T-cell (primary cell): ENCODE results near the gene S1PR5. TPM values are rescaled to one million over a fixed set of nuclear protein-coding genes. Genes with fewer than 3 reads are reported as not detected.
A peak's percentile ranks its signal among the peaks of the same experiment; 100 is the strongest.
"Not testable (repeated sequence)": the region's sequence is repeated elsewhere in the genome, so short reads cannot be mapped to it uniquely, and the experiment has no call there.

ENCODE experiments used
- ATAC-seq, 4 experiments: fragments of 200-7000 bp in 3 of 4; fragments of 150-1000 bp in 1 of 4; cut with Tn5 transposase; replicated peaks in 1 of 4; 1 replicate in 3 of 4; 2 replicates in 1 of 4; pipeline ENCODE4 v1.10.0; 2021; ENCODE audit warnings: moderate library complexity in 3 of 4, mild to moderate bottlenecking in 2 of 4, moderate number of reproducible peaks in 1 of 4
- CTCF ChIA-PET, 2 donors: fragments of 300-600 bp; sonication (Branson Sonifier 250); formaldehyde crosslinking; loops; one replicate each; lab custom pipeline; 2022; ENCODE audit warnings: antibody characterized with exemption in 2 of 2; lab: Charles Lee
- POLR2A ChIA-PET, 2 donors: fragments of 300-600 bp; sonication (Branson Sonifier 250); formaldehyde crosslinking; loops; one replicate each; lab custom pipeline; 2022; ENCODE audit warnings: antibody characterized with exemption in 2 of 2; lab: Charles Lee
- DNase-seq, 35 experiments: peaks; one replicate each; pipeline versions ENCODE4 v3.0.0 to v3.0.0-alpha.2; 2013 to 2023
- H3K27ac ChIP-seq: one replicate; pipeline ENCODE4 v1.5.1; 2013; ENCODE audit warnings: low read length
- H3K27me3 ChIP-seq, 2 experiments: replicated peaks in 1 of 2; 1 replicate in 1 of 2; 2 replicates in 1 of 2; pipeline versions ENCODE4 v1.6.1 to v1.7.0; 2013; ENCODE audit warnings: low read length in 1 of 2, mixed read lengths in 1 of 2; ENCODE audit not compliant: control insufficient read depth in 2 of 2, insufficient read depth in 2 of 2; ENCODE audit errors: extremely low read depth in 1 of 2
- H3K36me3 ChIP-seq, 2 donors: 1 replicate in 1 of 2; 2 replicates in 1 of 2; pipeline versions ENCODE4 v1.6.1 to v1.7.0; 2013; ENCODE audit warnings: low read length in 1 of 2; ENCODE audit not compliant: control insufficient read depth in 2 of 2, insufficient read depth in 1 of 2; ENCODE audit errors: extremely low read depth in 1 of 2
- H3K4me1 ChIP-seq, 2 experiments: 1 replicate in 1 of 2; 2 replicates in 1 of 2; pipeline versions ENCODE4 v1.6.1 to v1.7.0; 2013; ENCODE audit warnings: low read length in 2 of 2, mixed read lengths in 1 of 2; ENCODE audit not compliant: insufficient read depth in 2 of 2, control insufficient read depth in 1 of 2; ENCODE audit errors: extremely low read depth in 1 of 2
- H3K4me3 ChIP-seq, 2 donors: 1 replicate in 1 of 2; 2 replicates in 1 of 2; pipeline versions ENCODE4 v1.5.1 to v1.7.0; 2013; ENCODE audit warnings: mild to moderate bottlenecking in 2 of 2, low read length in 1 of 2, moderate library complexity in 1 of 2; ENCODE audit not compliant: control insufficient read depth in 1 of 2; ENCODE audit errors: extremely low read depth in 1 of 2
- H3K9me3 ChIP-seq: 2 replicates; pipeline ENCODE4 v1.7.0; 2013
- H3K27ac Mint-ChIP-seq, 2 donors: one replicate each; pipeline ENCODE4 v1.8.0; 2020 to 2021; ENCODE audit warnings: mild to moderate bottlenecking in 2 of 2, mixed read lengths in 2 of 2
- H3K27me3 Mint-ChIP-seq, 2 donors: one replicate each; pipeline ENCODE4 v1.8.0; 2021 to 2022; ENCODE audit warnings: mixed read lengths in 2 of 2
- H3K36me3 Mint-ChIP-seq: one replicate; pipeline ENCODE4 v1.8.0; 2021; ENCODE audit warnings: mixed read lengths
- H3K4me1 Mint-ChIP-seq, 3 donors: one replicate each; pipeline ENCODE4 v1.8.0; 2020 to 2022; ENCODE audit warnings: mixed read lengths in 3 of 3, mild to moderate bottlenecking in 1 of 3
- H3K4me3 Mint-ChIP-seq, 3 donors: one replicate each; pipeline ENCODE4 v1.8.0; 2020 to 2022; ENCODE audit warnings: mild to moderate bottlenecking in 3 of 3, mixed read lengths in 3 of 3, moderate library complexity in 3 of 3
- H3K9me3 Mint-ChIP-seq, 3 donors: one replicate each; pipeline ENCODE4 v1.8.0; 2020 to 2022; ENCODE audit warnings: mixed read lengths in 3 of 3
- WGBS: methylation state at CpG from one replicate; pipeline ENCODE4 v1.1.5; 2013; ENCODE audit warnings: missing lambda C conversion rate; ENCODE audit not compliant: insufficient coverage; 5-methylcytosine and 5-hydroxymethylcytosine counted together
- total RNA-seq, 35 experiments: library from RNA in 6 of 35; stranded (reverse) in 6 of 35; fragments of 120-200 nt in 1 of 35; gene quantifications; one replicate each; pipeline versions ENCODE4 v1.2.1 to v1.2.4 and lab custom pipeline; 2013 to 2026

Gene S1PR5
- total RNA-seq, 5 donors from 2014 or later (not counting 1 experiment from before 2014, with no cell fraction given), result 1.9 to 25.0 (median 6.5) TPM

GRCh38 chr19:10532457-10532856 is 15.2 kb upstream of the S1PR5 start:
- Mint-ChIP-seq H3K36me3 (no peaks in the 10 kb centered on the region), H3K27me3 (peaks cover 4 to 12% of the 10 kb centered on the region in 2 donors), H3K27ac (no peak overlapping the region), H3K4me1 (no peaks in the 10 kb centered on the region), H3K4me3 (no peak overlapping the region), H3K9me3 (no peaks in the 10 kb centered on the region)
- no peak overlapping the region for H3K4me3 ChIP-seq
- ATAC-seq, result no peak
- H3K4me1 ChIP-seq, result no peaks in the 10 kb centered on the region
- no peaks in the 10 kb centered on the region for H3K9me3 ChIP-seq
- DNase-seq, result no peak
- H3K36me3 ChIP-seq, result no peaks in the 10 kb centered on the region
- ChIA-PET CTCF (interaction anchor here (0.6 to 0.9 kb wide), 4 partner anchors 17 to 156 kb away, joined by 3 to 11 read pairs (median 6); no protein-coding TSS in a partner anchor), POLR2A (no interaction called here)
- H3K27ac ChIP-seq, result no peak overlapping the region
- WGBS, result no CpG with 5 or more reads among the region's 1 CpG
- peaks cover 0 to 13% of the 10 kb centered on the region in 2 experiments for H3K27me3 ChIP-seq

- H3K9me3 Mint-ChIP-seq, H3K36me3 ChIP-seq, H3K36me3 Mint-ChIP-seq, H3K4me3 ChIP-seq, H3K4me1 Mint-ChIP-seq, H3K27ac ChIP-seq, H3K27me3 Mint-ChIP-seq, CTCF ChIA-PET, ATAC-seq, H3K27me3 ChIP-seq, H3K9me3 ChIP-seq, H3K4me3 Mint-ChIP-seq, POLR2A ChIA-PET, H3K27ac Mint-ChIP-seq, DNase-seq: not testable (repeated sequence)
- H3K4me1 ChIP-seq, result peaks cover 0 to 27% of the 10 kb centered on the region in 2 experiments
- WGBS, result no CpG with 5 or more reads among the region's 8 CpGs
Observed at GRCh38 chr19:10526887-10527286, 9.6 kb upstream of the S1PR5 start.

GRCh38 chr19:10525636-10526035 is 8.4 kb upstream of the S1PR5 start:
- DNase-seq, result no peak
- Mint-ChIP-seq H3K4me1 (peaks cover 0 to 2% (median 0%) of the 10 kb centered on the region in 3 donors), H3K9me3 (no peaks in the 10 kb centered on the region), H3K36me3 (no peaks in the 10 kb centered on the region), H3K4me3 (no peak overlapping the region), H3K27ac (no peak overlapping the region), H3K27me3 (no peaks in the 10 kb centered on the region)
- Histone ChIP-seq H3K9me3 (no peaks in the 10 kb centered on the region), H3K27ac (no peak overlapping the region), H3K27me3 (peaks cover 0 to 9% of the 10 kb centered on the region in 2 experiments), H3K4me3 (no peak overlapping the region), H3K4me1 (peaks cover 0 to 39% of the 10 kb centered on the region in 2 experiments), H3K36me3 (no peaks in the 10 kb centered on the region)
- 94% methylated on average over 5 of the region's 7 CpGs for WGBS
- CTCF ChIA-PET, result interaction anchor here (0.6 kb wide), 2 partner anchors 35 to 36 kb away, joined by 4 to 9 read pairs; no protein-coding TSS in a partner anchor
- POLR2A ChIA-PET, result no interaction called here
- ATAC-seq, result no peak

GRCh38 chr19:10523135-10523636 is 5.9 kb upstream of the S1PR5 start:
- Histone ChIP-seq H3K27ac (peak overlapping the region; percentile 75), H3K27me3 (peaks cover 0 to 30% of the 10 kb centered on the region in 2 experiments), H3K36me3 (no peaks in the 10 kb centered on the region), H3K4me1 (peaks cover 2 to 64% of the 10 kb centered on the region in 2 experiments), H3K4me3 (no peak overlapping the region), H3K9me3 (no peaks in the 10 kb centered on the region)
- WGBS, result no CpG with 5 or more reads among the region's 3 CpGs
- Mint-ChIP-seq H3K27ac (no peak overlapping the region), H3K36me3 (no peaks in the 10 kb centered on the region), H3K9me3 (no peaks in the 10 kb centered on the region), H3K4me3 (no peak overlapping the region), H3K27me3 (peaks cover 10 to 18% of the 10 kb centered on the region in 2 donors), H3K4me1 (peaks cover 14 to 16% (median 15%) of the 10 kb centered on the region in 3 donors)
- CTCF ChIA-PET, result interaction anchor here in 1 of 2 donors (0.6 to 0.7 kb wide), 3 partner anchors 15 to 109 kb away, joined by 3 to 4 read pairs (median 3); no protein-coding TSS in a partner anchor
- ATAC-seq (peak in 1 of 4 experiments; percentile 75), DNase-seq (peak in 8 of 35 experiments; percentile 22 to 77 (median 38))
- POLR2A ChIA-PET, result no interaction called here

GRCh38 chr19:10521461-10522171 is 4.4 kb upstream of the S1PR5 start:
- no peak overlapping the region for H3K27ac Mint-ChIP-seq
- H3K27ac ChIP-seq, result peak overlapping the region; percentile 12
- DNase-seq (no peak), ATAC-seq (no peak)
- no peaks in the 10 kb centered on the region for H3K9me3 Mint-ChIP-seq
- 83% methylated on average over 9 of the region's 13 CpGs for WGBS
- POLR2A ChIA-PET, result no interaction called here
- peaks cover 20 to 23% (median 23%) of the 10 kb centered on the region in 3 donors for H3K4me1 Mint-ChIP-seq
- H3K36me3 ChIP-seq, result no peaks in the 10 kb centered on the region
- no peaks in the 10 kb centered on the region for H3K9me3 ChIP-seq
- peaks cover 10 to 79% of the 10 kb centered on the region in 2 experiments for H3K4me1 ChIP-seq
- peaks cover 18 to 25% of the 10 kb centered on the region in 2 donors for H3K27me3 Mint-ChIP-seq
- H3K4me3 Mint-ChIP-seq, result no peak overlapping the region
- H3K27me3 ChIP-seq, result peaks cover 2 to 44% of the 10 kb centered on the region in 2 experiments
- CTCF ChIA-PET, result interaction anchor here in 1 of 2 donors (0.9 kb wide), 1 partner anchor 9 kb away, joined by 5 read pairs; no protein-coding TSS in a partner anchor
- H3K4me3 ChIP-seq, result no peak overlapping the region
- no peaks in the 10 kb centered on the region for H3K36me3 Mint-ChIP-seq

- H3K9me3 ChIP-seq, result no peaks in the 10 kb centered on the region
Observed at GRCh38 chr19:10520652-10521318, 3.5 kb upstream of the S1PR5 start.

More at GRCh38 chr19:10520652-10521318, 3.5 kb upstream of the S1PR5 start:
- DNase-seq, result peak in 1 of 35 experiments; percentile 33
- POLR2A ChIA-PET, result no interaction called here
- peak overlapping the region; percentile 38 for H3K27ac ChIP-seq
- H3K4me3 Mint-ChIP-seq, result no peak overlapping the region
- no peak for ATAC-seq
- peaks cover 10 to 79% of the 10 kb centered on the region in 2 experiments for H3K4me1 ChIP-seq
- 69% methylated on average over 6 of the region's 15 CpGs for WGBS
- no peaks in the 10 kb centered on the region for H3K36me3 ChIP-seq
- CTCF ChIA-PET, result interaction anchor here in 1 of 2 donors (0.6 kb wide), 2 partner anchors 9 to 32 kb away, joined by 3 read pairs; no protein-coding TSS in a partner anchor
- H3K27me3 ChIP-seq, result peaks cover 5 to 50% of the 10 kb centered on the region in 2 experiments
- peaks cover 21 to 27% (median 25%) of the 10 kb centered on the region in 3 donors for H3K4me1 Mint-ChIP-seq
- peaks cover 24 to 33% of the 10 kb centered on the region in 2 donors for H3K27me3 Mint-ChIP-seq
- no peaks in the 10 kb centered on the region for H3K36me3 Mint-ChIP-seq
- no peak overlapping the region for H3K27ac Mint-ChIP-seq
- H3K9me3 Mint-ChIP-seq, result no peaks in the 10 kb centered on the region
- H3K4me3 ChIP-seq, result no peak overlapping the region
